OCI-LY7 (cell line): ENCODE measurements around the gene VEGFC. TPM values are rescaled to one million over a fixed set of nuclear protein-coding genes. Genes with fewer than 3 reads are reported as not detected.

Source experiments
- BruUV-seq: library from RNA; stranded (reverse); fragments of 400-500 nt; replicated peaks from 2 replicates; lab custom pipeline; 2021; lab: Mats Ljungman, UMichigan
- CTCF ChIA-PET: fragments of 300-600 bp; sonication (Branson Sonifier 250); formaldehyde crosslinking; loops from one replicate; lab custom pipeline; 2022; ENCODE audit warnings: antibody characterized with exemption; ENCODE audit not compliant: unreplicated experiment; lab: Charles Lee
- POLR2A ChIA-PET: fragments of 300-600 bp; sonication (Branson Sonifier 250); formaldehyde crosslinking; loops from one replicate; lab custom pipeline; 2022; ENCODE audit warnings: antibody characterized with exemption; lab: Charles Lee
- DNase-seq: peaks from one replicate; pipeline ENCODE4 v3.0.0-alpha.2; 2015; ENCODE audit warnings: low spot score
- H2AFZ ChIP-seq: fragments of 200-600 bp; sonication (generic), shearing (Covaris generic); 2 replicates; pipeline ENCODE4 v1.6.1; 2014; ENCODE audit warnings: mild to moderate bottlenecking, antibody characterized with exemption, low read length, moderate library complexity
- H3K27ac ChIP-seq: fragments of 200-600 bp; sonication (generic); 2 replicates; pipeline ENCODE4 v1.5.1; 2014; ENCODE audit warnings: mixed run types, low read depth, mild to moderate bottlenecking, moderate library complexity, low read length, inconsistent platforms; ENCODE audit not compliant: poor library complexity, severe bottlenecking
- H3K36me3 ChIP-seq: fragments of 200-600 bp; sonication (generic); 2 replicates; pipeline ENCODE4 v1.6.1; 2014; ENCODE audit warnings: mild to moderate bottlenecking, antibody characterized with exemption, low read length, moderate library complexity, mixed read lengths; ENCODE audit not compliant: insufficient read depth
- H3K4me1 ChIP-seq: fragments of 200-600 bp; sonication (generic); 2 replicates; pipeline ENCODE4 v1.5.1; 2014; ENCODE audit warnings: mild to moderate bottlenecking, low read length; ENCODE audit not compliant: insufficient read depth, poor library complexity, severe bottlenecking
- H3K4me2 ChIP-seq: fragments of 200-600 bp; sonication (generic); 2 replicates; pipeline ENCODE4 v1.6.1; 2014; ENCODE audit warnings: mild to moderate bottlenecking, low read length
- H3K4me3 ChIP-seq: fragments of 200-600 bp; sonication (generic); 2 replicates; pipeline ENCODE4 v1.5.1; 2014; ENCODE audit warnings: mild to moderate bottlenecking, low read depth, low read length; ENCODE audit not compliant: poor library complexity, severe bottlenecking
- H3K79me2 ChIP-seq: fragments of 200-600 bp; sonication (generic); 2 replicates; pipeline ENCODE4 v1.6.1; 2016; ENCODE audit warnings: low read depth, mild to moderate bottlenecking, low read length, moderate library complexity, mixed read lengths; ENCODE audit not compliant: insufficient read depth
- H3K9me2 ChIP-seq: fragments of 200-600 bp; sonication (generic); 2 replicates; pipeline ENCODE4 v1.6.1; 2016; ENCODE audit warnings: mild to moderate bottlenecking, low read length, mixed read lengths; ENCODE audit not compliant: insufficient read depth
- H3K9me3 ChIP-seq: fragments of 200-600 bp; sonication (generic); 2 replicates; pipeline ENCODE4 v1.6.1; 2014; ENCODE audit warnings: mild to moderate bottlenecking, mixed run types, low read length, mixed read lengths
- H4K20me1 ChIP-seq: fragments of 200-600 bp; sonication (generic); 2 replicates; pipeline ENCODE4 v1.6.1; 2014; ENCODE audit warnings: mild to moderate bottlenecking, antibody characterized with exemption, low read length, moderate library complexity, mixed read lengths; ENCODE audit not compliant: insufficient read depth
- EZH2phosphoT487 ChIP-seq: fragments of 200-600 bp; sonication (generic); IDR thresholded peaks from 2 replicates; pipeline ENCODE4 v1.6.1; 2018; ENCODE audit warnings: low read depth, borderline replicate concordance, mild to moderate bottlenecking, mixed run types, antibody characterized with exemption, low read length, moderate library complexity, mixed read lengths
- intact Hi-C: fragments of 100-400 bp; cut with micrococcal nuclease; formaldehyde crosslinking; loops from one replicate; pipeline ENCODE4 v1.10.0; 2022; ENCODE audit not compliant: unreplicated experiment
- total RNA-seq, 2 experiments: library from RNA; depleted of rRNA in 1 of 2; stranded (reverse); fragments of >200 nt in 1 of 2; shearing (Covaris generic) in 1 of 2; gene quantifications; 2 replicates each; pipeline ENCODE4 v1.2.3, GENCODE V29; 2014 to 2022
- TF ChIP-seq, protein P1 (sequence below): fragments of 200-600 bp; sonication (generic); conservative IDR thresholded peaks from 2 replicates; pipeline ENCODE4 v1.5.1; 2014; ENCODE audit warnings: mild to moderate bottlenecking, antibody characterized with exemption, low read length, moderate library complexity, mixed read lengths

VEGFC gene
- total RNA-seq, 2 experiments from 2014 or later = not detected

DNA sequence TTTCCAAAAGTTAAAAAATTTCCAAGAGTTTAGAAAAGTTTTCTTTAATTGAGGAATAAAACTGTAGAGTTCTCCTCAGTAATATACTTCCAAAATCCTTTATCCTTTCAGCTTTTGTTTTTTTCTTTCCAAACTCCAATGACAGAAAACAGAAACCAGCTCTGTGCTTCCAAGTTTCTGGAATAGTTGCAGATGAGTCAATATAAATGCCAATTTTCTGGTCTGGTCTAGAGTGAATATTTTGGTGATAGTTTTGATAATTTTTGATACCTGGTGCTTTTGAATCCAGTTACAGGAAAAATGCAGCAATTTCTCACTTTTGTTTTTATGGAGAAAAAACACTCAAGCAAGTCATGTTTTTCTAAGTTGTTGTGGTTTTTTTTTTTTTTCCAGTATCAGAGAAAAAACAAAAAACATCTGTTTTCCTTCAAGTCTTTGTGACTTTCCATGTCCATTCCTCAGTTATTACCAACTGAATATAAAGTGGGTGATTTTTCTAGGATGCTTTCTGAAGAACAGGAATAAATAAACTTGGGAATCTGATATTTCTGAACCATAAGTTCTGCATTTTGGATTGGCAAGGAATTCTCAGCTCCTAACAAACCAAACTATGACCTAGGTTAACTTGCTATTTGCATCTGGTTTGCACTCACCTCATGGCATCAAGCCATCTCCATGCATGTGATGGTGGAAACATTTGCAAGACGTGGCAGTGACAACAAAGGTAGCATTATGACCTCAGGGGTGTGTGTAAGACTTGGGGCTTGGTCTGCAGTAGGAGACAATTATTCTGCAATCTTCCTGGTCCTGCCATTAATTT is 139.1 kb downstream of the VEGFC start:
- Histone ChIP-seq H2AFZ (no peak overlapping the region), H3K27ac (no peak overlapping the region), H3K9me3 (no peaks in the 10 kb centered on the region), H3K4me2 (no peak overlapping the region), H3K36me3 (no peaks in the 10 kb centered on the region), H3K9me2 (no peaks in the 10 kb centered on the region), H3K4me1 (no peaks in the 10 kb centered on the region), H4K20me1 (no peaks in the 10 kb centered on the region), H3K4me3 (no peak overlapping the region), H3K79me2 (no peaks in the 10 kb centered on the region)
- BruUV-seq = no TSS peak
- TF ChIP-seq, protein P1, sequence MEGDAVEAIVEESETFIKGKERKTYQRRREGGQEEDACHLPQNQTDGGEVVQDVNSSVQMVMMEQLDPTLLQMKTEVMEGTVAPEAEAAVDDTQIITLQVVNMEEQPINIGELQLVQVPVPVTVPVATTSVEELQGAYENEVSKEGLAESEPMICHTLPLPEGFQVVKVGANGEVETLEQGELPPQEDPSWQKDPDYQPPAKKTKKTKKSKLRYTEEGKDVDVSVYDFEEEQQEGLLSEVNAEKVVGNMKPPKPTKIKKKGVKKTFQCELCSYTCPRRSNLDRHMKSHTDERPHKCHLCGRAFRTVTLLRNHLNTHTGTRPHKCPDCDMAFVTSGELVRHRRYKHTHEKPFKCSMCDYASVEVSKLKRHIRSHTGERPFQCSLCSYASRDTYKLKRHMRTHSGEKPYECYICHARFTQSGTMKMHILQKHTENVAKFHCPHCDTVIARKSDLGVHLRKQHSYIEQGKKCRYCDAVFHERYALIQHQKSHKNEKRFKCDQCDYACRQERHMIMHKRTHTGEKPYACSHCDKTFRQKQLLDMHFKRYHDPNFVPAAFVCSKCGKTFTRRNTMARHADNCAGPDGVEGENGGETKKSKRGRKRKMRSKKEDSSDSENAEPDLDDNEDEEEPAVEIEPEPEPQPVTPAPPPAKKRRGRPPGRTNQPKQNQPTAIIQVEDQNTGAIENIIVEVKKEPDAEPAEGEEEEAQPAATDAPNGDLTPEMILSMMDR = no peak
- TF ChIP-seq EZH2phosphoT487 = no peak
- ChIA-PET POLR2A (interaction anchor here (0.7 kb wide), 1 partner anchor 360 kb away, joined by 4 read pairs; no protein-coding TSS in a partner anchor), CTCF (no interaction called here)
- intact Hi-C loops = no loop called here
- no peak for DNase-seq

DNA sequence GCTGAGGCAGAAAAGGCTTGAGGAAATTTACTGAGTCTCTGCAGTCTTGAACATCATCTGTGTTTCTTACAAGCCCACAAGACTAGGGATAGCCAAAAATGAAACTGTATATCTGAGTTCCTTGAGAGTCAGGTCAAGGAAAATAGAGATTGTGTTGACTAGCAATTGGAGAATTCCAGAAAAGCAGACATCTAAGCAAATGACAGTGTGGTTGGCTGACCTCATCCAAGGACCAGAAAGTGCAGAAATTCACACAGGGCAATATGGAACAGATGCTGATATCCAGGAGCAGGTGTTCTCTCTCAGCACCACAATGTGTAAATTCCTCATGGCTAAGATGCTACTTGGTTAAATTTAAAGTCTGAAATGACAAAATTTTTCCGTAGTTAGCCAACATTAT is 146.4 kb downstream of the VEGFC start:
- CTCF ChIA-PET = no interaction called here
- POLR2A ChIA-PET = no interaction called here
- no TSS peak for BruUV-seq
- H3K27ac ChIP-seq = no peak overlapping the region
- no peaks in the 10 kb centered on the region for H3K4me1 ChIP-seq
- no peaks in the 10 kb centered on the region for H3K9me3 ChIP-seq
- no peak overlapping the region for H3K4me2 ChIP-seq
- no peaks in the 10 kb centered on the region for H4K20me1 ChIP-seq
- no peaks in the 10 kb centered on the region for H3K79me2 ChIP-seq
- DNase-seq = no peak
- no peaks in the 10 kb centered on the region for H3K9me2 ChIP-seq
- no peak overlapping the region for H2AFZ ChIP-seq
- no peaks in the 10 kb centered on the region for H3K36me3 ChIP-seq
- no peak overlapping the region for H3K4me3 ChIP-seq
- intact Hi-C loops = no loop called here
- TF ChIP-seq, protein P1 = no peak
- TF ChIP-seq EZH2phosphoT487 = no peak

DNA sequence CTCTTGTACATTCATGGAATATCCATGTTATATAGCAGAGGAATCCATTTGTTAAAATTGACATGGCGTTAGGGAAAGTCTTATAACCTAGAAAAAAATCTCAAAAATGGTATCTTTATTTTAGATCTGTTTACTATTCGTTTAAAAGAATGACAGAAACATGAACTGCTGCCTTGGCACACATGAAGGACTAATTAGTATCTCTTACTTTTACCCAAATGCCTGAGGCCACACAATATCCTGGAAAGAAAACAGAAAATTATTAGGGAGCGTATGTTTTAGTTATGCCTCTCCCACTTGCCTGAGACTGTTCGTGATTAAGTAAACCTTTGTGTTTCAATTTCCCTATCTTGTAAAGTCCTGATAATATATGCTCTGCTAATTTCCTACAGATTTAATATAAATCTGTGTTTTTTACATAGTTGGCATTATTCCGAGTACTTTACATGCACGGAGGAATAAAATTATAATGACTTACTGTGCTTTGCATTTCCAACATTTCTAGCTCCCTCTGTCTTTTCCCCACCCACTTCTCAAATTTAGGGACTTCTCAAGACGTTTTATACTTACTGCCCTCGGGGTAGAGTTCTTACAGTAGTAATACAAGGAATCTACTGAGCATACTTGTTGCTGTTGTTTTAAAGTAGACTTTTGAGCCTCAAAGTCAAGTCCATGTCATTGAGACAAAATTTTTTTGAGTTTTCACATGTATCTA is 147.3 kb downstream of the VEGFC start:
- TF ChIP-seq EZH2phosphoT487 = no peak
- TF ChIP-seq, protein P1 = no peak
- H2AFZ ChIP-seq = no peak overlapping the region
- no peaks in the 10 kb centered on the region for H3K36me3 ChIP-seq
- no peaks in the 10 kb centered on the region for H4K20me1 ChIP-seq
- H3K27ac ChIP-seq = no peak overlapping the region
- no peaks in the 10 kb centered on the region for H3K4me1 ChIP-seq
- ChIA-PET CTCF (no interaction called here), POLR2A (no interaction called here)
- BruUV-seq = no TSS peak
- H3K79me2 ChIP-seq = no peaks in the 10 kb centered on the region
- intact Hi-C loops = no loop called here
- no peak for DNase-seq
- no peak overlapping the region for H3K4me3 ChIP-seq
- H3K4me2 ChIP-seq = no peak overlapping the region
- no peaks in the 10 kb centered on the region for H3K9me3 ChIP-seq
- H3K9me2 ChIP-seq = no peaks in the 10 kb centered on the region
